K562 (cell line): Measurements from ENCODE around the gene CCDC192. TPM values are rescaled to one million over a fixed set of nuclear protein-coding genes. Genes with fewer than 3 reads are reported as not detected.

Experiments used
- ATAC-seq: fragments of 200-7000 bp; cut with Tn5 transposase; 3 replicates; pipeline ENCODE4 v1.9.1; 2020; ENCODE audit warnings: moderate library complexity
- BruUV-seq: library from RNA; stranded (reverse); fragments of 400-500 nt; replicated peaks from 2 replicates; lab custom pipeline; 2021; lab: Mats Ljungman, UMichigan
- CTCF ChIA-PET: fragments of 300-600 bp; formaldehyde crosslinking; extraction: SDS; loops from one replicate; lab custom pipeline; 2021; ENCODE audit warnings: low intra/inter-chr PET ratio; lab: Yijun Ruan, JAX
- POLR2A ChIA-PET: fragments of 300-600, 350-650 bp; sonication (Branson Sonifier 250); formaldehyde crosslinking; extraction: SDS; loops from one replicate; lab custom pipeline; 2021; ENCODE audit warnings: antibody characterized with exemption, inconsistent platforms; lab: Yijun Ruan, JAX
- DNase-seq, 4 experiments: peaks; one replicate each; pipeline versions ENCODE4 v3.0.0 to v3.0.0-alpha.2; 2011 to 2018; ENCODE audit warnings: low spot score in 3 of 4, mixed read lengths in 3 of 4; ENCODE audit errors: extremely low read depth in 1 of 4
- FAIRE-seq: peaks from 2 replicates; lab custom pipeline; 2011; peaks lifted over from hg19 to GRCh38; lab: Jason Lieb, UNC
- H2AFZ ChIP-seq: 2 replicates; pipeline ENCODE4 v1.6.0; 2011; ENCODE audit warnings: low read depth, low read length, control low read depth, inconsistent platforms
- H3K27ac ChIP-seq: fragments of 200-600 bp; 3 replicates; pipeline ENCODE4 v1.8.0; 2011; ENCODE audit warnings: low read depth, mild to moderate bottlenecking, control low read depth, inconsistent platforms, low read length, moderate library complexity, mixed read lengths; ENCODE audit errors: extremely low read depth
- H3K27me3 ChIP-seq, 2 experiments: fragments of 300-600 bp in 1 of 2; 2 replicates in 1 of 2; 3 replicates in 1 of 2; pipeline versions ENCODE4 v1.6.0 to v1.8.0; 2011; ENCODE audit warnings: inconsistent platforms in 2 of 2, low read length in 2 of 2, mild to moderate bottlenecking in 1 of 2, mixed read lengths in 1 of 2, moderate library complexity in 1 of 2; ENCODE audit not compliant: control insufficient read depth in 2 of 2, insufficient read depth in 2 of 2
- H3K36me3 ChIP-seq: fragments of 300-600 bp; 3 replicates; pipeline ENCODE4 v1.8.0; 2011; ENCODE audit warnings: mild to moderate bottlenecking, low read length, inconsistent platforms; ENCODE audit not compliant: control insufficient read depth, insufficient read depth
- H3K4me1 ChIP-seq, 2 experiments: fragments of 200-600 bp in 1 of 2; replicated peaks in 1 of 2; 2 replicates in 1 of 2; 3 replicates in 1 of 2; pipeline versions ENCODE4 v1.5.1 to v1.8.0; 2011; ENCODE audit warnings: inconsistent platforms in 2 of 2, low read length in 2 of 2, mild to moderate bottlenecking in 1 of 2, mixed read lengths in 1 of 2, moderate library complexity in 1 of 2; ENCODE audit not compliant: control insufficient read depth in 2 of 2, insufficient read depth in 2 of 2
- H3K4me2 ChIP-seq: 2 replicates; pipeline ENCODE4 v1.6.1; 2011; ENCODE audit warnings: low read length, control low read depth, inconsistent platforms, mixed read lengths; ENCODE audit not compliant: insufficient read depth
- H3K4me3 ChIP-seq: fragments of 200-600 bp; sonication (generic), shearing (Covaris generic); 2 replicates; pipeline ENCODE4 v1.5.1; 2016; ENCODE audit warnings: control low read depth, inconsistent platforms
- H3K79me2 ChIP-seq: fragments of 200-600 bp; 3 replicates; pipeline ENCODE4 v1.8.0; 2011; ENCODE audit warnings: low read length, inconsistent platforms; ENCODE audit not compliant: control insufficient read depth, insufficient read depth
- H3K9ac ChIP-seq, 2 experiments: 2 replicates each; pipeline versions ENCODE4 v1.6.0 to v1.6.1; 2011; ENCODE audit warnings: low read depth in 2 of 2, low read length in 2 of 2, control low read depth in 1 of 2, inconsistent platforms in 1 of 2, mild to moderate bottlenecking in 1 of 2, mixed read lengths in 1 of 2; ENCODE audit not compliant: insufficient read depth in 1 of 2
- H3K9me1 ChIP-seq: one replicate; pipeline ENCODE4 v1.6.0; 2011; ENCODE audit warnings: inconsistent platforms, mild to moderate bottlenecking, low read length, moderate library complexity; ENCODE audit not compliant: control insufficient read depth, insufficient read depth
- H3K9me3 ChIP-seq: replicated peaks from 2 replicates; pipeline ENCODE4 v1.5.1; 2011; ENCODE audit warnings: low read depth, low read length, inconsistent platforms; ENCODE audit not compliant: control insufficient read depth, insufficient read depth
- H4K20me1 ChIP-seq: replicated peaks from 2 replicates; pipeline ENCODE4 v1.6.1; 2011; ENCODE audit warnings: low read length, inconsistent platforms, mixed read lengths; ENCODE audit not compliant: control insufficient read depth, insufficient read depth
- BDP1 ChIP-seq: IDR thresholded peaks from 3 replicates; pipeline ENCODE4 v1.6.1; 2011; ENCODE audit not compliant: insufficient read length, insufficient read depth
- CHD1 ChIP-seq: fragments of 200-600 bp; sonication (generic); IDR thresholded peaks from one replicate; pipeline ENCODE4 v1.6.1; 2012; ENCODE audit warnings: mild to moderate bottlenecking, moderate library complexity, low read length, inconsistent platforms
- GTF2E2 ChIP-seq: fragments of 200-800 bp; sonication (Bioruptor generic); IDR thresholded peaks from 2 replicates; pipeline ENCODE4 v1.6.1; 2016; ENCODE audit warnings: missing genetic modification characterization, missing compliant biosample characterization
- NONO ChIP-seq, 2 experiments: fragments of 200-400 bp in 1 of 2; fragments of 450-650 bp in 1 of 2; formaldehyde crosslinking in 1 of 2; IDR thresholded peaks; 2 replicates each; pipeline ENCODE4 v1.6.1; 2017; ENCODE audit warnings: low read depth in 2 of 2, mild to moderate bottlenecking in 2 of 2, moderate library complexity in 2 of 2, low read length in 1 of 2
- PHB2 ChIP-seq: fragments of 450-650 bp; IDR thresholded peaks from 2 replicates; pipeline ENCODE4 v1.6.1; 2017; ENCODE audit warnings: low read depth
- SMARCB1 ChIP-seq: IDR thresholded peaks from 2 replicates; pipeline ENCODE4 v1.6.1; 2011; ENCODE audit warnings: improper control_type of control experiment, low read depth; ENCODE audit not compliant: insufficient read length
- SRSF1 ChIP-seq: fragments of 200-400 bp; formaldehyde crosslinking; IDR thresholded peaks from 2 replicates; pipeline ENCODE4 v1.6.1; 2017; ENCODE audit warnings: mild to moderate bottlenecking, low read depth, low read length, moderate library complexity
- TRIM28 ChIP-seq: fragments of 450-650 bp; IDR thresholded peaks from 2 replicates; pipeline ENCODE4 v1.6.1; 2017
- ZNF444 ChIP-seq: fragments of 250-450 bp; sonication (Bioruptor Pico); IDR thresholded peaks from 2 replicates; pipeline ENCODE4 v1.4.0; 2020; ENCODE audit warnings: mild to moderate bottlenecking, moderate library complexity
- ZNF785 ChIP-seq: fragments of 250-450 bp; sonication (Bioruptor Pico); IDR thresholded peaks from 2 replicates; pipeline ENCODE4 v1.4.0; 2020; ENCODE audit warnings: mild to moderate bottlenecking
- WGBS: fragments of 100-300 bp; shearing (Covaris generic); methylation state at CpG from one replicate; pipeline ENCODE4 v1.1.6; 2016; ENCODE audit warnings: low coverage, mixed read lengths; ENCODE audit not compliant: insufficient coverage; ENCODE audit errors: missing lambda C conversion rate; 5-methylcytosine and 5-hydroxymethylcytosine counted together
- in situ Hi-C: fragments of 300-500 bp; cut with MboI; formaldehyde crosslinking; loops from 4 replicates; pipeline ENCODE4 v1.15.0; 2018; ENCODE audit warnings: inconsistent platforms, mixed read lengths
- intact Hi-C: fragments of 100-400 bp; cut with micrococcal nuclease; formaldehyde crosslinking; loops from 2 replicates; pipeline ENCODE4 v1.14.2; 2022
- polyA plus RNA-seq, 8 experiments: library from polyadenylated mRNA; depleted of rRNA in 4 of 8; stranded (reverse) in 5 of 8; unstranded in 3 of 8; fragments of >200 nt; fragmentation: Nextera tagmentation in 2 of 8; fragmentation: Illumina TruSeq in 1 of 8; extraction: Ambion mirVana in 2 of 8; extraction: Trizol in 1 of 8; gene quantifications; 2 replicates each; pipeline versions ENCODE4 v1.2.1 to v1.2.3, GENCODE V29; 2011 to 2014; ENCODE audit warnings: inconsistent platforms in 1 of 8, missing spikeins in 1 of 8
- total RNA-seq, 7 experiments: library from RNA; depleted of rRNA in 6 of 7; stranded (reverse); fragments of >200 nt in 6 of 7; fragmentation: Illumina TruSeq in 2 of 7; extraction: Trizol in 2 of 7; gene quantifications; 2 replicates each; pipeline versions ENCODE4 v1.2.1 to v1.2.3, GENCODE V29; 2011 to 2021; ENCODE audit warnings: low replicate concordance in 1 of 7
- TF ChIP-seq, protein P1 (sequence below): fragments of 450-650 bp; conservative IDR thresholded peaks from 2 replicates; pipeline ENCODE4 v1.6.1; 2016; ENCODE audit warnings: missing genetic modification characterization, low read depth, mild to moderate bottlenecking, control low read depth, missing compliant biosample characterization
- TF ChIP-seq, protein P2 (sequence below), 2 experiments: fragments of 450-650 bp in 1 of 2; sonication (generic) in 1 of 2; formaldehyde crosslinking in 1 of 2; IDR thresholded peaks in 1 of 2; conservative IDR thresholded peaks in 1 of 2; 2 replicates each; pipeline versions ENCODE4 v1.6.1 to v1.8.1; 2016 to 2023; ENCODE audit warnings: mild to moderate bottlenecking in 2 of 2, moderate library complexity in 2 of 2, inconsistent platforms in 1 of 2, missing genetic modification reagents in 1 of 2
- TF ChIP-seq, protein P3 (sequence below): sonication (generic); IDR thresholded peaks from 2 replicates; pipeline ENCODE4 v1.6.1; 2016
- TF ChIP-seq, protein P4 (sequence below): fragments of 250-450 bp; sonication (Bioruptor Pico); IDR thresholded peaks from 2 replicates; pipeline ENCODE4 v1.8.0; 2022; ENCODE audit warnings: inconsistent platforms

The CCDC192 gene
- total and polyA plus RNA-seq, 9 of the 15 experiments (the other 6 are each of a cell fraction or from before 2014, with no cell fraction given), result 0.21 to 0.66 (median 0.38) TPM; not detected in 2

DNA sequence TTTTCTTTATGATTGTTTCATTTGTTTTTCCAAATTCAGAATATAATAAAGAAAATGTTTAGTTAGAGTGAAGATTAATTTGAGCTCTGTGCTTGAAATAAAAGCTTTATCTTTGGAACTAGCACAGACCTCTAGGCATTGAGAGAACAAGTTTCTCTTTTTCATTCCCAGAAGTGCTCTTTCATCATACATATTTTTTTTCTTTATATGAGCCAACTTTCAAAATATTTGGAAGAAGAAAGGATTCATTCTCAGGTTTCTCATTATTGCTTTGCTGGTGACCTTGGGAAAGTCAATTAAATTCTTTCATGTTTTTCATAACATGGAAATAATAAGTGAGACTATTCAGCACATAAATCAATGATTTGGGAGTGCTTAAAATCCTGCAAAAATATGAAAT, 37.5 kb upstream of the CCDC192 start (continued):
- TF ChIP-seq, protein P1, sequence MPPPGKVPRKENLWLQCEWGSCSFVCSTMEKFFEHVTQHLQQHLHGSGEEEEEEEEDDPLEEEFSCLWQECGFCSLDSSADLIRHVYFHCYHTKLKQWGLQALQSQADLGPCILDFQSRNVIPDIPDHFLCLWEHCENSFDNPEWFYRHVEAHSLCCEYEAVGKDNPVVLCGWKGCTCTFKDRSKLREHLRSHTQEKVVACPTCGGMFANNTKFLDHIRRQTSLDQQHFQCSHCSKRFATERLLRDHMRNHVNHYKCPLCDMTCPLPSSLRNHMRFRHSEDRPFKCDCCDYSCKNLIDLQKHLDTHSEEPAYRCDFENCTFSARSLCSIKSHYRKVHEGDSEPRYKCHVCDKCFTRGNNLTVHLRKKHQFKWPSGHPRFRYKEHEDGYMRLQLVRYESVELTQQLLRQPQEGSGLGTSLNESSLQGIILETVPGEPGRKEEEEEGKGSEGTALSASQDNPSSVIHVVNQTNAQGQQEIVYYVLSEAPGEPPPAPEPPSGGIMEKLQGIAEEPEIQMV (tag), result no peak
- TF ChIP-seq TRIM28 (no peak), BDP1 (no peak), NONO (IDR thresholded peaks at IDR 0.05; ENCODE audit: low read depth in 2 of 2, low read length in 1 of 2) (no peak)

DNA sequence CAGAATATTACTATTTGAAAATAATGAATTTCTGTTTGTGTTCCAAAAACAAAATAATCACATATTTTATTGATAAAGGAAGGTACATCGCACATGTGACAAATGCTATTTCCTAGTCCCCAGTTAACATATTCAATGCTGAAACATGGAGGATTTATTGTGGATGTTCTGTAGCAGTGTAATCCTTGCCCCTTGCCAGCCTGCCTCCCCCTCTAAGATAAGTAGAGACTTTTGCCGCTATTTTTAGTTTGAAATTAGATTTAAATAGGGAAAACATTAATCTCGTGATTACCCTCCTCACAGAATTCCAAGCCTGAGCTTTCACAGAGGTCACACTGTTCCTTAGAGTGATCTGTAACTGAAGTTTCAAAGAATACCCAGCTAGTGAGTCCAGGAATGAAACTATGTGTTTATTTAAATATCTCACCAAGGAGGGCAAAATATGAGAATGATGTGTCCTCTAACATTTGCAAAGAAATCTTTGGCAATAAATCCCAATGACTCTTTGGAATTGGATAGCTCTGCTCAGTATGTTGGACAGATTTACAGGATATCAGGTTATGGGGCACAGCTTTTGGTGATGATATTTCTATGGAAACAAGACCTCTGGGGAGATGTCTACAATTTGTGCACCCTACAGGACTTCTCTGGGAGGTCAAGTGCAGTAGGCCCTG, 37.0 kb upstream of the CCDC192 start:
- H3K27ac ChIP-seq, result no peak overlapping the region
- no peak for FAIRE-seq
- DNase-seq, result no peak
- no peaks in the 10 kb centered on the region for H3K9me3 ChIP-seq
- intact Hi-C loops (no loop called here), in situ Hi-C loops (no loop called here)
- POLR2A ChIA-PET, result interaction anchor here (1.4 kb wide), 1 partner anchor 8 kb away, joined by 5 read pairs; no protein-coding TSS in a partner anchor
- no TSS peak for BruUV-seq
- no peaks in the 10 kb centered on the region for H3K36me3 ChIP-seq
- no peaks in the 10 kb centered on the region; a peak in 1 of 5 replicates for H3K27me3 ChIP-seq
- H3K4me3 ChIP-seq, result no peak overlapping the region
- no peak overlapping the region for H3K9ac ChIP-seq
- no peak overlapping the region for H2AFZ ChIP-seq
- no peaks in the 10 kb centered on the region for H3K4me1 ChIP-seq
- no peak for ATAC-seq
- CTCF ChIA-PET, result no interaction called here
- H4K20me1 ChIP-seq, result no peaks in the 10 kb centered on the region
- H3K4me2 ChIP-seq, result no peak overlapping the region
- no peaks in the 10 kb centered on the region for H3K79me2 ChIP-seq
- 0% methylated on average over 3 of the region's 3 CpGs for WGBS
- no peaks in the 10 kb centered on the region for H3K9me1 ChIP-seq
- TF ChIP-seq CHD1, result no peak
- no peak for TF ChIP-seq PHB2
- TF ChIP-seq GTF2E2 (tag), result no peak
- TF ChIP-seq SRSF1, result no peak
- TF ChIP-seq, protein P2, sequence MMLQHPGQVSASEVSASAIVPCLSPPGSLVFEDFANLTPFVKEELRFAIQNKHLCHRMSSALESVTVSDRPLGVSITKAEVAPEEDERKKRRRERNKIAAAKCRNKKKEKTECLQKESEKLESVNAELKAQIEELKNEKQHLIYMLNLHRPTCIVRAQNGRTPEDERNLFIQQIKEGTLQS (IDR thresholded peaks at IDR 0.05), result no peak
- TF ChIP-seq, protein P2 (CRISPR knock-in tag; conservative IDR thresholded peaks at IDR 0.05), result no peak
- TF ChIP-seq, protein P3, sequence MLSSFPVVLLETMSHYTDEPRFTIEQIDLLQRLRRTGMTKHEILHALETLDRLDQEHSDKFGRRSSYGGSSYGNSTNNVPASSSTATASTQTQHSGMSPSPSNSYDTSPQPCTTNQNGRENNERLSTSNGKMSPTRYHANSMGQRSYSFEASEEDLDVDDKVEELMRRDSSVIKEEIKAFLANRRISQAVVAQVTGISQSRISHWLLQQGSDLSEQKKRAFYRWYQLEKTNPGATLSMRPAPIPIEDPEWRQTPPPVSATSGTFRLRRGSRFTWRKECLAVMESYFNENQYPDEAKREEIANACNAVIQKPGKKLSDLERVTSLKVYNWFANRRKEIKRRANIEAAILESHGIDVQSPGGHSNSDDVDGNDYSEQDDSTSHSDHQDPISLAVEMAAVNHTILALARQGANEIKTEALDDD, result no peak
- TF ChIP-seq ZNF785 (CRISPR knock-in tag), result no peak
- TF ChIP-seq SMARCB1, result no peak
- TF ChIP-seq, protein P4, sequence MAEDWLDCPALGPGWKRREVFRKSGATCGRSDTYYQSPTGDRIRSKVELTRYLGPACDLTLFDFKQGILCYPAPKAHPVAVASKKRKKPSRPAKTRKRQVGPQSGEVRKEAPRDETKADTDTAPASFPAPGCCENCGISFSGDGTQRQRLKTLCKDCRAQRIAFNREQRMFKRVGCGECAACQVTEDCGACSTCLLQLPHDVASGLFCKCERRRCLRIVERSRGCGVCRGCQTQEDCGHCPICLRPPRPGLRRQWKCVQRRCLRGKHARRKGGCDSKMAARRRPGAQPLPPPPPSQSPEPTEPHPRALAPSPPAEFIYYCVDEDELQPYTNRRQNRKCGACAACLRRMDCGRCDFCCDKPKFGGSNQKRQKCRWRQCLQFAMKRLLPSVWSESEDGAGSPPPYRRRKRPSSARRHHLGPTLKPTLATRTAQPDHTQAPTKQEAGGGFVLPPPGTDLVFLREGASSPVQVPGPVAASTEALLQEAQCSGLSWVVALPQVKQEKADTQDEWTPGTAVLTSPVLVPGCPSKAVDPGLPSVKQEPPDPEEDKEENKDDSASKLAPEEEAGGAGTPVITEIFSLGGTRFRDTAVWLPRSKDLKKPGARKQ, result no peak
- no peak for TF ChIP-seq ZNF444 (CRISPR knock-in tag)
